ENCODE measurements around the gene TTF2. TPM values are rescaled to one million over a fixed set of nuclear protein-coding genes. Genes with fewer than 3 reads are reported as not detected.
A peak's percentile ranks its signal among the peaks of the same experiment; 100 is the strongest.

TTF2 gene
- total and polyA plus RNA-seq, 2 experiments from 2014 or later: 84.7 to 85.4 TPM

- TF ChIP-seq EZH2phosphoT487 (IDR thresholded peaks at IDR 0.05; ENCODE audit: unreplicated experiment) (no peak), REST (IDR thresholded peaks at IDR 0.05; ENCODE audit: unreplicated experiment) (no peak), POLR2AphosphoS5 (IDR thresholded peaks at IDR 0.05; ENCODE audit: low read depth) (no peak), EZH2 (IDR thresholded peaks at IDR 0.05; ENCODE audit: low read depth, unreplicated experiment) (no peak), CREB1 (CRISPR knock-in tag; IDR thresholded peaks at IDR 0.05; ENCODE audit: low read depth) (no peak)
These were observed 6.2 kb downstream of the TTF2 start (continued) for GRCh38 chr1:117066367-117066766.

GRCh38 chr1:117067533-117068370 lies 7.6 kb downstream of the TTF2 start:
- H3K9me3 Mint-ChIP-seq: no peaks in the 10 kb centered on the region
- peaks cover 52% of the 10 kb centered on the region for H3K79me2 ChIP-seq (replicated peaks; ENCODE audit: insufficient read depth)
- no peak for TF ChIP-seq JUNB (IDR thresholded peaks at IDR 0.05; ENCODE audit: unreplicated experiment)
- TF ChIP-seq, protein P1, sequence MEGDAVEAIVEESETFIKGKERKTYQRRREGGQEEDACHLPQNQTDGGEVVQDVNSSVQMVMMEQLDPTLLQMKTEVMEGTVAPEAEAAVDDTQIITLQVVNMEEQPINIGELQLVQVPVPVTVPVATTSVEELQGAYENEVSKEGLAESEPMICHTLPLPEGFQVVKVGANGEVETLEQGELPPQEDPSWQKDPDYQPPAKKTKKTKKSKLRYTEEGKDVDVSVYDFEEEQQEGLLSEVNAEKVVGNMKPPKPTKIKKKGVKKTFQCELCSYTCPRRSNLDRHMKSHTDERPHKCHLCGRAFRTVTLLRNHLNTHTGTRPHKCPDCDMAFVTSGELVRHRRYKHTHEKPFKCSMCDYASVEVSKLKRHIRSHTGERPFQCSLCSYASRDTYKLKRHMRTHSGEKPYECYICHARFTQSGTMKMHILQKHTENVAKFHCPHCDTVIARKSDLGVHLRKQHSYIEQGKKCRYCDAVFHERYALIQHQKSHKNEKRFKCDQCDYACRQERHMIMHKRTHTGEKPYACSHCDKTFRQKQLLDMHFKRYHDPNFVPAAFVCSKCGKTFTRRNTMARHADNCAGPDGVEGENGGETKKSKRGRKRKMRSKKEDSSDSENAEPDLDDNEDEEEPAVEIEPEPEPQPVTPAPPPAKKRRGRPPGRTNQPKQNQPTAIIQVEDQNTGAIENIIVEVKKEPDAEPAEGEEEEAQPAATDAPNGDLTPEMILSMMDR (conservative IDR thresholded peaks at IDR 0.05; ENCODE audit: low read depth in 2 of 2): peak; percentile 73 to 81
- no peak overlapping the region for H3K4me3 Mint-ChIP-seq
- no peaks in the 10 kb centered on the region for H3K27me3 ChIP-seq (ENCODE audit: insufficient read depth)
- no peaks in the 10 kb centered on the region for H3K9me2 ChIP-seq (ENCODE audit: insufficient read depth)
- peaks cover 20% of the 10 kb centered on the region; the same call in 1 of the 2 replicates for H4K20me1 ChIP-seq (replicated peaks; ENCODE audit: insufficient read depth)
- H3K4me1 ChIP-seq (ENCODE audit: insufficient read depth): no peaks in the 10 kb centered on the region
- no peaks in the 10 kb centered on the region for H3F3A ChIP-seq (replicated peaks; ENCODE audit: low read depth)
- H3K36me3 Mint-ChIP-seq (ENCODE audit: low read depth): peaks cover 39% of the 10 kb centered on the region
- no peaks in the 10 kb centered on the region; the same call in 2 of the 3 replicates for H3K4me1 Mint-ChIP-seq
- H3K4me3 ChIP-seq: no peak overlapping the region
- no peak overlapping the region for H3K27ac ChIP-seq (ENCODE audit: low read depth)
- H3K27ac Mint-ChIP-seq: no peak overlapping the region
- H3K36me3 ChIP-seq (ENCODE audit: insufficient read depth): peaks cover 9% of the 10 kb centered on the region
- peak; percentile 64 for DNase-seq (ENCODE audit: low spot score)
- no peak overlapping the region for H3K4me2 ChIP-seq
- H3K27me3 Mint-ChIP-seq (ENCODE audit: insufficient read depth, low read depth, poor library complexity): peaks cover 3% of the 10 kb centered on the region
- H2AFZ ChIP-seq: no peak overlapping the region
- ATAC-seq: peak; percentile 92
